Measurements from ENCODE around the gene MRAP2. TPM values are rescaled to one million over a fixed set of nuclear protein-coding genes. Genes with fewer than 3 reads are reported as not detected.

MRAP2 gene
- total RNA-seq, 1 experiment from 2014 or later, result 4.9 TPM

- no peak for DNase-seq (ENCODE audit: low spot score)
- Mint-ChIP-seq H3K9me3 (peaks cover 9% of the 10 kb centered on the region), H3K27me3 (ENCODE audit: low read depth) (no peaks in the 10 kb centered on the region), H3K27ac (no peak overlapping the region), H3K4me1 (peaks cover 14% of the 10 kb centered on the region), H3K36me3 (peaks cover 4% of the 10 kb centered on the region), H3K4me3 (no peak overlapping the region)
- CTCF ChIA-PET, result no interaction called here
- POLR2A ChIA-PET, result no interaction called here
- ATAC-seq, result no peak
- no peak for TF ChIP-seq EMX1 (CRISPR knock-in tag; IDR thresholded peaks at IDR 0.05)
- TF ChIP-seq, protein P1, sequence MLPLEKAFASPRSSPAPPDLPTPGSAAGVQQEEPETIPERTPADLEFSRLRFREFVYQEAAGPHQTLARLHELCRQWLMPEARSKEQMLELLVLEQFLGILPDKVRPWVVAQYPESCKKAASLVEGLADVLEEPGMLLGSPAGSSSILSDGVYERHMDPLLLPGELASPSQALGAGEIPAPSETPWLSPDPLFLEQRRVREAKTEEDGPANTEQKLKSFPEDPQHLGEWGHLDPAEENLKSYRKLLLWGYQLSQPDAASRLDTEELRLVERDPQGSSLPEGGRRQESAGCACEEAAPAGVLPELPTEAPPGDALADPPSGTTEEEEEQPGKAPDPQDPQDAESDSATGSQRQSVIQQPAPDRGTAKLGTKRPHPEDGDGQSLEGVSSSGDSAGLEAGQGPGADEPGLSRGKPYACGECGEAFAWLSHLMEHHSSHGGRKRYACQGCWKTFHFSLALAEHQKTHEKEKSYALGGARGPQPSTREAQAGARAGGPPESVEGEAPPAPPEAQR (CRISPR knock-in tag; IDR thresholded peaks at IDR 0.05), result no peak
- TF ChIP-seq ZNF317 (CRISPR knock-in tag; IDR thresholded peaks at IDR 0.05; ENCODE audit: borderline replicate concordance, low read depth), result no peak
- TF ChIP-seq, protein P2, sequence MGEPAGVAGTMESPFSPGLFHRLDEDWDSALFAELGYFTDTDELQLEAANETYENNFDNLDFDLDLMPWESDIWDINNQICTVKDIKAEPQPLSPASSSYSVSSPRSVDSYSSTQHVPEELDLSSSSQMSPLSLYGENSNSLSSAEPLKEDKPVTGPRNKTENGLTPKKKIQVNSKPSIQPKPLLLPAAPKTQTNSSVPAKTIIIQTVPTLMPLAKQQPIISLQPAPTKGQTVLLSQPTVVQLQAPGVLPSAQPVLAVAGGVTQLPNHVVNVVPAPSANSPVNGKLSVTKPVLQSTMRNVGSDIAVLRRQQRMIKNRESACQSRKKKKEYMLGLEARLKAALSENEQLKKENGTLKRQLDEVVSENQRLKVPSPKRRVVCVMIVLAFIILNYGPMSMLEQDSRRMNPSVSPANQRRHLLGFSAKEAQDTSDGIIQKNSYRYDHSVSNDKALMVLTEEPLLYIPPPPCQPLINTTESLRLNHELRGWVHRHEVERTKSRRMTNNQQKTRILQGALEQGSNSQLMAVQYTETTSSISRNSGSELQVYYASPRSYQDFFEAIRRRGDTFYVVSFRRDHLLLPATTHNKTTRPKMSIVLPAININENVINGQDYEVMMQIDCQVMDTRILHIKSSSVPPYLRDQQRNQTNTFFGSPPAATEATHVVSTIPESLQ (CRISPR knock-in tag; IDR thresholded peaks at IDR 0.05), result no peak
- no peak for TF ChIP-seq CBFB (CRISPR knock-in tag; IDR thresholded peaks at IDR 0.05; ENCODE audit: low read depth)
- TF ChIP-seq ZNF281 (CRISPR knock-in tag; IDR thresholded peaks at IDR 0.05), result no peak
- TF ChIP-seq, protein P3, sequence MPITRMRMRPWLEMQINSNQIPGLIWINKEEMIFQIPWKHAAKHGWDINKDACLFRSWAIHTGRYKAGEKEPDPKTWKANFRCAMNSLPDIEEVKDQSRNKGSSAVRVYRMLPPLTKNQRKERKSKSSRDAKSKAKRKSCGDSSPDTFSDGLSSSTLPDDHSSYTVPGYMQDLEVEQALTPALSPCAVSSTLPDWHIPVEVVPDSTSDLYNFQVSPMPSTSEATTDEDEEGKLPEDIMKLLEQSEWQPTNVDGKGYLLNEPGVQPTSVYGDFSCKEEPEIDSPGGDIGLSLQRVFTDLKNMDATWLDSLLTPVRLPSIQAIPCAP (CRISPR knock-in tag; IDR thresholded peaks at IDR 0.05), result no peak
Observed at GRCh38 chr6:84021625-84022024, 11.9 kb upstream of the MRAP2 start.

- ATAC-seq (no peak), DNase-seq (ENCODE audit: low spot score) (no peak)
- POLR2A ChIA-PET, result no interaction called here
- Mint-ChIP-seq H3K27me3 (ENCODE audit: low read depth) (peaks cover 3% of the 10 kb centered on the region), H3K9me3 (peaks cover 18% of the 10 kb centered on the region), H3K27ac (no peak overlapping the region), H3K36me3 (peaks cover 4% of the 10 kb centered on the region), H3K4me1 (no peaks in the 10 kb centered on the region; the same call in 1 of the 2 replicates), H3K4me3 (no peak overlapping the region)
- CTCF ChIA-PET, result no interaction called here
- no peak for TF ChIP-seq ZNF396 (CRISPR knock-in tag; IDR thresholded peaks at IDR 0.05; ENCODE audit: borderline replicate concordance)
- no peak for TF ChIP-seq AR (CRISPR knock-in tag; IDR thresholded peaks at IDR 0.05)
- no peak for TF ChIP-seq ATF1 (CRISPR knock-in tag; IDR thresholded peaks at IDR 0.05)
- no peak for TF ChIP-seq SMAD4 (CRISPR knock-in tag; IDR thresholded peaks at IDR 0.05)
- no peak for TF ChIP-seq GRHL2 (CRISPR knock-in tag; IDR thresholded peaks at IDR 0.05; ENCODE audit: insufficient replicate concordance, severe bottlenecking)
- TF ChIP-seq CBFB (CRISPR knock-in tag; IDR thresholded peaks at IDR 0.05; ENCODE audit: low read depth), result no peak
- no peak for TF ChIP-seq NFATC4 (CRISPR knock-in tag; IDR thresholded peaks at IDR 0.05)
- no peak for TF ChIP-seq NFE2L1 (CRISPR knock-in tag; IDR thresholded peaks at IDR 0.05)
- no peak for TF ChIP-seq PRRX2 (CRISPR knock-in tag; IDR thresholded peaks at IDR 0.05)
- no peak for TF ChIP-seq NR1H2 (CRISPR knock-in tag; IDR thresholded peaks at IDR 0.05)
- no peak for TF ChIP-seq ATF2 (CRISPR knock-in tag; IDR thresholded peaks at IDR 0.05; ENCODE audit: borderline replicate concordance, low read depth)
- no peak for TF ChIP-seq ZNF121 (CRISPR knock-in tag; IDR thresholded peaks at IDR 0.05)
- TF ChIP-seq RELA (CRISPR knock-in tag; IDR thresholded peaks at IDR 0.05; ENCODE audit: borderline replicate concordance), result no peak
Observed at GRCh38 chr6:84026721-84027164, 6.8 kb upstream of the MRAP2 start.

Data from WTC11 (cell line).